ENCODE data around the gene ARL15. TPM values are rescaled to one million over a fixed set of nuclear protein-coding genes. Genes with fewer than 3 reads are reported as not detected.

The ARL15 gene
- total and polyA plus RNA-seq, 2 donors (not counting 1 experiment from before 2014, with no cell fraction given), result 5.8 to 20.5 TPM

DNA sequence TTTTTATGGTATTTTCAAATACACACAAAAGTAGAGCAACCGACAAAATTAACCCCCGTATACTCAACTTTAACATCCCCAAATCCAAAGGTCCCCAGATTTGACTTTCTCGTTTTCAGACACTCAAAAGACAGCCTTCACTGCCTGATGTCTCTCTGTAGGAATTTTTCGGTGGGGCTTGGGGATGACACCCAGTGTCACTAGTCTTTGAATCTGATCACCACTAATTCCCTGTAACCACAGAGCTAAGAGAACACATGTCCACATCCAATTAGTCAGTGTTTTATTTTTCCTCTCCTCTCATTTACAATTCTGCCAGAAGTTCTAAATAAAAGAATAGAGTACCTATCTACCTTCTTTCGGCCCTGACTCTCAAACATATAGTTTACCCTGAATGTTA, 324.6 kb downstream of the ARL15 start:
- CTCF ChIA-PET, result no interaction called here

DNA sequence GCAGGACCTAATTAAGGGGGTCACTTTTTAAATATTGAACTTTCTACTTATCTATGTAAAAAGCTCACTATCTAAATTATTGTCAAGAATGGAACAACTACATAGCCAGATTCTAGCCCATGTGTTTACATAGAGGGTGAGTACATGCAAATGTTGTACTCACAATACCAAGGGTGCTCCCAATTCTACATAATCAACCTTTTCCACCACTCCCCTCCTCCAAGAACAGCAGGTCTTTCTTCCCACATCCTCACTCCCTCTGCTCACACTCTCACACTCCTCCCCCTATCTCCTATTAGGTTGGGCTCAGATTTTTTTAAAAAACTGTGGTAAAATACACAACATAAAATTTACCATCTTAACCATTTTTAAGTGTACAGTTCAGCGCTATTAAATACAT, 325.4 kb downstream of the ARL15 start:
- Mint-ChIP-seq H3K27ac (no peak overlapping the region), H3K9me3 (ENCODE audit: insufficient read depth) (peaks cover 7% of the 10 kb centered on the region), H3K27me3 (no peaks in the 10 kb centered on the region), H3K4me1 (no peaks in the 10 kb centered on the region), H3K4me3 (no peak overlapping the region)
- WGBS (ENCODE audit: insufficient coverage), result 100% methylated on average over 1 of the region's 1 CpG
- no peak overlapping the region for H3K27ac ChIP-seq (ENCODE audit: low read length in 2 of 2)
- H3K27me3 ChIP-seq (replicated peaks in 1 of 4; ENCODE audit: control extremely low read depth in 1 of 4, control insufficient read depth in 3 of 4, insufficient read depth in 4 of 4, low read length in 3 of 4), result no peaks in the 10 kb centered on the region
- no peak overlapping the region for H3K4me3 ChIP-seq (ENCODE audit: control extremely low read depth in 1 of 5, extremely low read depth in 1 of 5, insufficient read depth in 1 of 5, low read depth in 2 of 5, low read length in 4 of 5)
- intact Hi-C loops (cut with micrococcal nuclease), result no loop called here
- peaks cover 0 to 2% (median 0%) of the 10 kb centered on the region in 3 donors for H3K9me3 ChIP-seq (ENCODE audit: control extremely low read depth in 1 of 3, control insufficient read depth in 2 of 3, insufficient read depth in 1 of 3, low read length in 2 of 3)
- ChIA-PET POLR2A (no interaction called here), CTCF (no interaction called here)
- H3K4me1 ChIP-seq (ENCODE audit: control insufficient read depth in 2 of 2, insufficient read depth in 2 of 2, low read length in 2 of 2), result no peaks in the 10 kb centered on the region
- no peak for DNase-seq
- H2AFZ ChIP-seq (ENCODE audit: insufficient read depth, low read depth, low read length, poor library complexity, severe bottlenecking), result no peak overlapping the region
- ATAC-seq (ENCODE audit: low read depth), result no peak
- no peak overlapping the region for H3K4me2 ChIP-seq (replicated peaks; ENCODE audit: low read depth, low read length, poor library complexity, severe bottlenecking)
- TF ChIP-seq CTCF (IDR thresholded peaks at IDR 0.05) (no peak), EZH2 (IDR thresholded peaks at IDR 0.05; ENCODE audit: borderline replicate concordance, insufficient read depth, low read depth, low read length, poor library complexity, severe bottlenecking) (no peak)
- no peaks in the 10 kb centered on the region for H3K79me2 ChIP-seq (ENCODE audit: control insufficient read depth, insufficient read depth, low read length)
- no peak overlapping the region for H3K9ac ChIP-seq (ENCODE audit: low read length)
- no peaks in the 10 kb centered on the region for H4K20me1 ChIP-seq (ENCODE audit: control insufficient read depth, insufficient read depth, low read length, poor library complexity, severe bottlenecking)
- no peaks in the 10 kb centered on the region for H3K36me3 ChIP-seq (replicated peaks in 1 of 2; ENCODE audit: control extremely low read depth in 1 of 2, control insufficient read depth in 1 of 2, extremely low read depth in 1 of 2, insufficient read depth in 2 of 2, low read length in 1 of 2)

More for the DNA sequence above, 324.6 kb downstream of the ARL15 start:
- Histone ChIP-seq H3K27ac (ENCODE audit: low read length in 2 of 2) (no peak overlapping the region), H3K4me2 (replicated peaks; ENCODE audit: low read depth, low read length, poor library complexity, severe bottlenecking) (no peak overlapping the region), H3K9me3 (ENCODE audit: control extremely low read depth in 1 of 3, control insufficient read depth in 2 of 3, insufficient read depth in 1 of 3, low read length in 2 of 3) (peaks cover 0 to under 1% (median 0%) of the 10 kb centered on the region in 3 donors), H3K36me3 (replicated peaks in 1 of 2; ENCODE audit: control extremely low read depth in 1 of 2, control insufficient read depth in 1 of 2, extremely low read depth in 1 of 2, insufficient read depth in 2 of 2, low read length in 1 of 2) (no peaks in the 10 kb centered on the region), H3K4me3 (ENCODE audit: control extremely low read depth in 1 of 5, extremely low read depth in 1 of 5, insufficient read depth in 1 of 5, low read depth in 2 of 5, low read length in 4 of 5) (no peak overlapping the region), H3K27me3 (replicated peaks in 1 of 4; ENCODE audit: control extremely low read depth in 1 of 4, control insufficient read depth in 3 of 4, insufficient read depth in 4 of 4, low read length in 3 of 4) (no peaks in the 10 kb centered on the region), H2AFZ (ENCODE audit: insufficient read depth, low read depth, low read length, poor library complexity, severe bottlenecking) (no peak overlapping the region), H4K20me1 (ENCODE audit: control insufficient read depth, insufficient read depth, low read length, poor library complexity, severe bottlenecking) (no peaks in the 10 kb centered on the region), H3K4me1 (ENCODE audit: control insufficient read depth in 2 of 2, insufficient read depth in 2 of 2, low read length in 2 of 2) (no peaks in the 10 kb centered on the region), H3K79me2 (ENCODE audit: control insufficient read depth, insufficient read depth, low read length) (no peaks in the 10 kb centered on the region), H3K9ac (ENCODE audit: low read length) (no peak overlapping the region)
- WGBS (ENCODE audit: insufficient coverage), result 100% methylated on average over 3 of the region's 5 CpGs
- TF ChIP-seq CTCF (IDR thresholded peaks at IDR 0.05) (no peak), EZH2 (IDR thresholded peaks at IDR 0.05; ENCODE audit: borderline replicate concordance, insufficient read depth, low read depth, low read length, poor library complexity, severe bottlenecking) (no peak)
- ATAC-seq (ENCODE audit: low read depth) (no peak), DNase-seq (no peak)
- POLR2A ChIA-PET, result no interaction called here
- peaks cover 5% of the 10 kb centered on the region for H3K9me3 Mint-ChIP-seq (ENCODE audit: insufficient read depth)
- no peak overlapping the region for H3K4me3 Mint-ChIP-seq
- intact Hi-C loops (cut with micrococcal nuclease), result no loop called here
- no peak overlapping the region for H3K27ac Mint-ChIP-seq
- no peaks in the 10 kb centered on the region for H3K27me3 Mint-ChIP-seq
- no peaks in the 10 kb centered on the region for H3K4me1 Mint-ChIP-seq

Data from B cell (primary cell).